Raji (cell line): ENCODE results near the gene IFT43.

Source experiments
- POLR2A ChIP-seq: IDR thresholded peaks from 2 replicates; pipeline ENCODE4 v1.6.1; 2011; ENCODE audit warnings: low read depth, low read length, control low read depth; ENCODE audit not compliant: insufficient read depth

The IFT43 gene

GRCh38 chr14:76080471-76080870 is 94.9 kb downstream of the IFT43 start:
- TF ChIP-seq POLR2A: no peak

DNA sequence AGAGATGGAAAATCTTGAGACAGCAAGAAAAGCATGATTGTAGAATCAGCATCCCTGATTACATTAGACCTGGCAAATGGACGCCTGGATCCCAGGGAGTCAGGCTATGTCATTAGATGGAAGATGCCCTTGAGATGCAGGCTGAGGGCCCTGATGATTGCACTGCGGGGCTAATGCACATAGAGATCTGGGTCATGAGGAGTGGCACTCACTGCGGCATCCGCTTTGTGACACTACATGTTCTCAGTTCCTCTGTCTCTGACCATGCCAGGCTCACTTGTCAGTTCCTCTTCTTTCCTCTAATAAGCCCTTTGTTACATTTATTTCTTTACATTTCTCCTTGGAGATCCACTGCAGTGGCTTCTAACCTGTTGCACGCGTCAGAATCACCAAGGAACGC is 96.1 kb downstream of the IFT43 start:
- TF ChIP-seq POLR2A: no peak

DNA sequence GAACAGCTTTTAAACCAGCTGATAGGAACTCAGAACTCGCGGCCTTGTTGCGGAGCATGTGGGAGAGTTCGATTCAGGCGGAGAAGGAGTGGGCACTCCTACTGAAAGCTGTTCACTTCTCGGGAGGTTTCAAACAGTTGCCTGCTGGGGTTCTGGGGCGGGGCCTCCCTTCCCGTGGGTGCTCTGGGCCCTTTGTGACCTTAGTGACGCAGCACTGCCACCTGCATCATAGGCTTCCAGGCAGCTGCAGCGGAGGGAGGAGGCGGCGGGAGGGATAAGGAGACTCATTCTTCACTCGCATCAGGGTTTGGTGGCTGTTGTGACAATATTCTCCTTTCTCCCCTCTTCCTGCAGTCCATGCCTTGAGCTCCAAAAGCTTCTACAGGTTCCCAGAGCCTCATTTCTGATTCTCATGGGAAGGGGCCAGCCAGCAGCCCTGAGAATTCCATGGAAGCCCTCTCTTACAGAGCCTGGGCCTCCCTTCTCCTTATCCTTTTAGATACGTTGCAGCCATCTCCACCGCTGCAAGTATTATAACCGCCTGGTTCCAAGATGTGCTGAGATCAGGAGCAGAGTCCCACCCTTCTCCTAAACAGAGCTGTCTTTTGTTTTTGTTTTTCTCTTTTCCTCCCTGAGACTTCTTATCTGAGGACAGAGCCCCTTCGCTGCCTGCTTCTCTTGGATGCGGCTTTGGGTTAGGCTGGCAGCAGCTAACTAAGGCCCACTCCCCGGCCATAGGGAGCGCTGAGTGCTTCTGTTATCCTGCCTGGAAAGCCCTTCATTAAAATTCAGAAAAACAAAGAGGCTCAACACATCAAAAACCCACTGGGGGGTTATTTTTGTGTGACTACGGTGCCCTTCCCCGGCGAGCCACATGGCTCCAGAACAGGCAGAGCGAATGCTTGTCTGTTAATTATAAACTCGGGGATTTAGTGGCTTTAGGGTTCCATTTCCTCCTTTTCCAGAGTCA is 98.5 kb downstream of the IFT43 start:
- TF ChIP-seq POLR2A: no peak

DNA sequence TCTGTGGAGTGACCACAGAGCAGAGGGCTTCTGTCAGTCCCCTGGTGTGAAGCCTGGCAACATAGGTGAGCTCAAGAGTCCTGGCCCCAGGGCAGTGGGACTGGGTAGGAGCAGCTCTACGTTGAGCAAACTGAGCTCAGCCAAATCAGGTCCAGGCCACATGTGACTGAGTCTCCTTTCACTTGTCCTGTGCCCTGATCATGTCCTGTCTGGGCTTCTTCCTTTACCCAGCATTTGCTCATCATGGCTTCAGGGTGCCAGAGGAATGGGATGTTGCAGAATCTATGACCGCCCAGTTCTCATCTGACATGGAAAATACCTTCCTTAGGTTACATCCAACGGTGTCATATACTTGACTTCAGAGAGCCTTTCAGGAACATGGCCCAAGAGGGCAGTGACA is 99.8 kb downstream of the IFT43 start:
- TF ChIP-seq POLR2A: no peak

GRCh38 chr14:76086636-76087035 is 101.1 kb downstream of the IFT43 start:
- TF ChIP-seq POLR2A: no peak

- TF ChIP-seq POLR2A: no peak
These were observed 102.8 kb downstream of the IFT43 start for GRCh38 chr14:76088326-76088725.

GRCh38 chr14:76088771-76089571 is 103.4 kb downstream of the IFT43 start:
- no peak for TF ChIP-seq POLR2A

GRCh38 chr14:76089575-76089974 is 104.0 kb downstream of the IFT43 start:
- TF ChIP-seq POLR2A: no peak

DNA sequence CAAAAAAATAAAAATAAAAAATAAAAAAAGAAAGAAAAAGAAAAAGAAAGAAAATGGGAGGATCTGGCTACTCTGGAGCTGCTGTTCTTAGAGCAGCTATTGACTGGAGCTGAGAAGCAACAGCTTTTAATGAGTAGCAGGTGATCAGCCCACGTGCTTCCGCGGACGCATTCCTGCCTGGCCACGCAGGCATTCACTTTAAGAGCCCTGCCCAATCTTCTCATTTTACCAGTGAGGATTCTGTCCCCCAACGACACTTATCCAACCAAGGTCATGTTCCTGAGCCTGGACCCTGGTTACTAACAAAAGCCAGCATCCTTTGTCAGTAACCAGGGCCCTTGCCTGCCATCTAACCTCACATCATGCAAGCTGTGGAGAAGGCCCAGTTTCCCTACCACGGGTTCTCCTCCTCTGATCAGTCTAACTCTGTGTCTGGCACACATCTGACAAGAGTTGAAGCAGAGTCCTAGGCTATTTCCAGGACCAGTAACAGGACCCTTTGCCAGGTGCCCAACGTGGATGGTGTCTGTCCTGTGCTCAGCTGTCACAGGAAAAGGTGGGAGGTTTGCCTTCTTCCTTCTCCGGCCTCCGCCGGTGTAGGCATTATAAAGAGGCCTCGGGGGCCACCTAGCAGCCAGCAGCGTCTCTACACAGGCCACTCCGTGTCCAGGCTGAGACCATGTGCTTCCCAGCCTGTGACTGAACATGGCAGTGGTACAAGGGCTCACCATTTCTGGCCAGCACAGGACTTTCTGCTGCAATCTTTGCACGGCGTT is 105.2 kb downstream of the IFT43 start:
- TF ChIP-seq POLR2A: no peak

DNA sequence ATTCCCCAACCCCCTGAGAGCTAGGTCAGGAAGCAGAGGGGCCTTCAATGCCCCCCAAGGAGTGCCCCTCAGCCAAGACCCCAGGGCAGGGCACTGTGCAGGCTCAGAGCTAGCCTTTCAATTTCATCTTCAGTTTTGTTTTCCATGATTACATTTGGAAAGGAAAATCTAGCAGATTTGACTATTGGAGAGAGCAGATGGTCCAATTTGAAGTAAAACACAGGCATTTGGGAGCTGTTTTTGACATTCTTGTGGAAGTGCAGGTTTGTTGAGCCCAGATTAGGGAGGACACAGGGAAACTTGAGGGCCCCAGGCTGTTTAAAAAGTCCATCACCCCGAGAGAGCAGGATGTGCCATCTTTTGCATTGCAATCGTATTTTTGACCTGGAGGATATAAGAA is 107.5 kb downstream of the IFT43 start:
- no peak for TF ChIP-seq POLR2A

GRCh38 chr14:76096257-76096656 is 110.7 kb downstream of the IFT43 start:
- TF ChIP-seq POLR2A: no peak

GRCh38 chr14:76097547-76097946 is 112.0 kb downstream of the IFT43 start:
- TF ChIP-seq POLR2A: no peak

- TF ChIP-seq POLR2A: no peak
These were observed 112.5 kb downstream of the IFT43 start for GRCh38 chr14:76098047-76098446.

- TF ChIP-seq POLR2A: no peak
These were observed 113.5 kb downstream of the IFT43 start for GRCh38 chr14:76098916-76099675.

- TF ChIP-seq POLR2A: no peak
These were observed 114.7 kb downstream of the IFT43 start for GRCh38 chr14:76100236-76100635.
